Epithelial cell of esophagus (primary cell): ENCODE measurements around the gene FKBP11.
A peak's percentile ranks its signal among the peaks of the same experiment; 100 is the strongest.

ENCODE experiments used
- DNase-seq: peaks from one replicate; pipeline ENCODE4 v3.0.0; 2010; ENCODE audit warnings: low read depth
- H3K4me3 ChIP-seq: 2 replicates; pipeline ENCODE4 v1.5.1; 2011; ENCODE audit warnings: mild to moderate bottlenecking, low read length, control low read depth
- CTCF ChIP-seq: IDR thresholded peaks from 2 replicates; pipeline ENCODE4 v1.5.1; 2011; ENCODE audit warnings: low read depth, mild to moderate bottlenecking, low read length, control low read depth, inconsistent platforms; ENCODE audit not compliant: insufficient read depth; ENCODE audit errors: missing control alignments

FKBP11 gene

GRCh38 chr12:48940181-48940580, 14.9 kb upstream of the FKBP11 start:
- H3K4me3 ChIP-seq: no peak overlapping the region
- DNase-seq: no peak
- no peak for TF ChIP-seq CTCF

GRCh38 chr12:48938805-48939204, 13.5 kb upstream of the FKBP11 start:
- no peak for DNase-seq
- H3K4me3 ChIP-seq: no peak overlapping the region
- no peak for TF ChIP-seq CTCF

- peak; percentile 16 for TF ChIP-seq CTCF
- DNase-seq: no peak
- H3K4me3 ChIP-seq: no peak overlapping the region
These were observed 11.9 kb upstream of the FKBP11 start for GRCh38 chr12:48937170-48937569.

- DNase-seq: peak; percentile 57
- peak; percentile 93 for TF ChIP-seq CTCF
- no peak overlapping the region for H3K4me3 ChIP-seq
These were observed 11.2 kb upstream of the FKBP11 start for GRCh38 chr12:48936379-48936979.

GRCh38 chr12:48934312-48934706, 9.0 kb upstream of the FKBP11 start:
- DNase-seq: no peak
- no peak overlapping the region for H3K4me3 ChIP-seq
- peak; percentile 34 for TF ChIP-seq CTCF

GRCh38 chr12:48933664-48934311, 8.5 kb upstream of the FKBP11 start:
- no peak for TF ChIP-seq CTCF
- no peak for DNase-seq
- H3K4me3 ChIP-seq: no peak overlapping the region

GRCh38 chr12:48932878-48933277, 7.6 kb upstream of the FKBP11 start:
- no peak overlapping the region for H3K4me3 ChIP-seq
- no peak for TF ChIP-seq CTCF
- DNase-seq: no peak
